SK-N-SH (cell line): ENCODE measurements around the gene RANBP10.

Experiments used
- CHD2 ChIP-seq: fragments of 150-350 bp; IDR thresholded peaks from 2 replicates; pipeline ENCODE4 v1.6.1; 2018; ENCODE audit warnings: low read length; ENCODE audit not compliant: partially characterized antibody
- EP300 ChIP-seq, 2 experiments: IDR thresholded peaks; 2 replicates each; pipeline versions ENCODE4 v1.4.0 to v1.6.1; 2012; ENCODE audit warnings: borderline replicate concordance in 1 of 2, low read depth in 1 of 2, low read length in 1 of 2
- JUND ChIP-seq: IDR thresholded peaks from 2 replicates; pipeline ENCODE4 v1.4.0; 2012
- POLR2AphosphoS5 ChIP-seq: IDR thresholded peaks from 2 replicates; pipeline ENCODE4 v1.6.1; 2012; ENCODE audit warnings: low read depth, low read length
- RAD21 ChIP-seq: IDR thresholded peaks from 2 replicates; pipeline ENCODE4 v1.6.1; 2012; ENCODE audit warnings: mild to moderate bottlenecking, low read length
- RFX5 ChIP-seq: IDR thresholded peaks from 2 replicates; pipeline ENCODE4 v1.6.1; 2012; ENCODE audit warnings: mild to moderate bottlenecking, improper control_type of control experiment, low read length
- SMC3 ChIP-seq: IDR thresholded peaks from 2 replicates; pipeline ENCODE4 v1.6.1; 2012; ENCODE audit warnings: low read depth, low read length, improper control_type of control experiment
- TAF1 ChIP-seq: IDR thresholded peaks from 2 replicates; pipeline ENCODE4 v1.6.1; 2012; ENCODE audit warnings: low read depth, mild to moderate bottlenecking, low read length, moderate library complexity, borderline replicate concordance
- TEAD4 ChIP-seq: IDR thresholded peaks from 2 replicates; pipeline ENCODE4 v1.4.0; 2012; ENCODE audit warnings: mild to moderate bottlenecking, borderline replicate concordance; ENCODE audit not compliant: insufficient read depth
- TF ChIP-seq, protein P1 (sequence below): fragments of 200-600 bp; sonication (generic); IDR thresholded peaks from 2 replicates; pipeline ENCODE4 v1.6.1; 2017; ENCODE audit warnings: antibody characterized with exemption, mild to moderate bottlenecking, moderate library complexity
- TF ChIP-seq, protein P2 (sequence below): IDR thresholded peaks from 2 replicates; pipeline ENCODE4 v1.4.0; 2012; ENCODE audit warnings: low read depth
- TF ChIP-seq, protein P3 (sequence below): IDR thresholded peaks from 2 replicates; pipeline ENCODE4; 2012

DNA sequence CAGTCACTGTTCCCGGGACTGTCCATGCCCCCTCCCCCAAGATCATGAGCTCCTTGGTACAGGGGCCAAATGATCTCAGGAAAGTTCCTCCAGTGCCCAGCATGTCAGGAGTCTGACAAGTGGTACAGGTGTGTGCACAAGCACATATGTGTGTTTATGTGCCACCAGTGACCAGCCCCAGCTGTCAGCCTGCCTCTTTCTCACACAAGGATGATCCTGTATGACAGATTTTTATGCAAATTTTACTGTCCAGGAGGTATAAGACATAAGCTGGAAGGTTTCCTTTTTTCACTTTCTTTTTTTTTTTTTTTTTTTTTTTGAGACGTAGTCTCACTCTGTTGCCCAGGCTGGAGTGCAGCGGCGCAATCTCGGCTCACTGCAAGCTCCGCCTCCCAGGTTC lies 55.9 kb downstream of the RANBP10 start:
- TF ChIP-seq, protein P1, sequence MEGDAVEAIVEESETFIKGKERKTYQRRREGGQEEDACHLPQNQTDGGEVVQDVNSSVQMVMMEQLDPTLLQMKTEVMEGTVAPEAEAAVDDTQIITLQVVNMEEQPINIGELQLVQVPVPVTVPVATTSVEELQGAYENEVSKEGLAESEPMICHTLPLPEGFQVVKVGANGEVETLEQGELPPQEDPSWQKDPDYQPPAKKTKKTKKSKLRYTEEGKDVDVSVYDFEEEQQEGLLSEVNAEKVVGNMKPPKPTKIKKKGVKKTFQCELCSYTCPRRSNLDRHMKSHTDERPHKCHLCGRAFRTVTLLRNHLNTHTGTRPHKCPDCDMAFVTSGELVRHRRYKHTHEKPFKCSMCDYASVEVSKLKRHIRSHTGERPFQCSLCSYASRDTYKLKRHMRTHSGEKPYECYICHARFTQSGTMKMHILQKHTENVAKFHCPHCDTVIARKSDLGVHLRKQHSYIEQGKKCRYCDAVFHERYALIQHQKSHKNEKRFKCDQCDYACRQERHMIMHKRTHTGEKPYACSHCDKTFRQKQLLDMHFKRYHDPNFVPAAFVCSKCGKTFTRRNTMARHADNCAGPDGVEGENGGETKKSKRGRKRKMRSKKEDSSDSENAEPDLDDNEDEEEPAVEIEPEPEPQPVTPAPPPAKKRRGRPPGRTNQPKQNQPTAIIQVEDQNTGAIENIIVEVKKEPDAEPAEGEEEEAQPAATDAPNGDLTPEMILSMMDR, result no peak
- TF ChIP-seq POLR2AphosphoS5, result no peak
- TF ChIP-seq JUND, result no peak
- TF ChIP-seq, protein P2, sequence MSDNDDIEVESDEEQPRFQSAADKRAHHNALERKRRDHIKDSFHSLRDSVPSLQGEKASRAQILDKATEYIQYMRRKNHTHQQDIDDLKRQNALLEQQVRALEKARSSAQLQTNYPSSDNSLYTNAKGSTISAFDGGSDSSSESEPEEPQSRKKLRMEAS, result no peak
- no peak for TF ChIP-seq SMC3
- TF ChIP-seq CHD2, result no peak
- no peak for TF ChIP-seq TEAD4
- TF ChIP-seq, protein P3, sequence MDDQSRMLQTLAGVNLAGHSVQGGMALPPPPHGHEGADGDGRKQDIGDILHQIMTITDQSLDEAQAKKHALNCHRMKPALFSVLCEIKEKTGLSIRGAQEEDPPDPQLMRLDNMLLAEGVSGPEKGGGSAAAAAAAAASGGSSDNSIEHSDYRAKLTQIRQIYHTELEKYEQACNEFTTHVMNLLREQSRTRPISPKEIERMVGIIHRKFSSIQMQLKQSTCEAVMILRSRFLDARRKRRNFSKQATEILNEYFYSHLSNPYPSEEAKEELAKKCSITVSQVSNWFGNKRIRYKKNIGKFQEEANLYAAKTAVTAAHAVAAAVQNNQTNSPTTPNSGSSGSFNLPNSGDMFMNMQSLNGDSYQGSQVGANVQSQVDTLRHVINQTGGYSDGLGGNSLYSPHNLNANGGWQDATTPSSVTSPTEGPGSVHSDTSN, result no peak
- no peak for TF ChIP-seq EP300 (IDR thresholded peaks at IDR 0.05; ENCODE audit: borderline replicate concordance in 1 of 2, low read depth in 1 of 2, low read length in 1 of 2)
- TF ChIP-seq RAD21, result no peak
- TF ChIP-seq TAF1, result no peak
- no peak for TF ChIP-seq RFX5
